ENCODE results near the gene MTF1. TPM values are rescaled to one million over a fixed set of nuclear protein-coding genes. Genes with fewer than 3 reads are reported as not detected.

The MTF1 gene
- total RNA-seq, 2 donors from 2014 or later = 4.5 to 8.8 TPM

DNA sequence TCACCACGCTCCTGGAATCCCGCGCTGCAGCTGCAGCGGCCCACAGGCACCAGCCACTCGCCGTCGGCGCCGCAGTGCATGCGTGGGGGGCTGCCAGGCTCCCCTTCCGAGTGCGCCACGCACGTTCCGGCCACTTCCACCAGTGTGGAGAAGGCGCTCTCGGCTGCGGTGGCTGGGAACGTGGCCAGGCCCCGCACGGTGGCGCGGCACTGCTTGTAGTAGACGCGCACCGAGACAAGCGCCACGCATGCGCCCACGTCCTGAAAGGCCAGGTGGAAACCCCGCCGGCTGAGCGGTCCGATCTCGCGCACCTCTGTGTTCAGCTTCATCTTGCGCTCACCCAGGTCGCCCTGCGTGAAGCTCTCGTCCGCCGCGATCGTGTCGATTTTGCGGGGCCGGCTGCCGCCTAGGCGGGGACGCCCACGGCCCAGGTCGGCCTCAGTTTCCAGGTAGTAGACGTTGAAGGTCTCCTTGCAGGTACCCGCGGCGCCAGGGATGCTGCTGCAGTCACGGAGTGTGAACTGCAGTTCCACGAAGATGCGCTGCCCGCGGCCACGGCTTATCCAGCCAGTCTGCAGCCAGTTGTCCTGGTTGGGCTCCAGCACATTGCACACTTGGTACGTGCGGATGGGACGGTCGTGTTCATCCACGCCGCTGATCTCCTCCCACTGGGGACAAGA is 97.8 kb downstream of the MTF1 start:
- H3K27me3 ChIP-seq (replicated peaks; ENCODE audit: insufficient read depth) = peaks cover 33% of the 10 kb centered on the region
- no peak overlapping the region for H3K4me3 ChIP-seq
- H3K27ac ChIP-seq = no peak overlapping the region
- no peak for TF ChIP-seq POLR2AphosphoS5 (IDR thresholded peaks at IDR 0.05)
- TF ChIP-seq, protein P1, sequence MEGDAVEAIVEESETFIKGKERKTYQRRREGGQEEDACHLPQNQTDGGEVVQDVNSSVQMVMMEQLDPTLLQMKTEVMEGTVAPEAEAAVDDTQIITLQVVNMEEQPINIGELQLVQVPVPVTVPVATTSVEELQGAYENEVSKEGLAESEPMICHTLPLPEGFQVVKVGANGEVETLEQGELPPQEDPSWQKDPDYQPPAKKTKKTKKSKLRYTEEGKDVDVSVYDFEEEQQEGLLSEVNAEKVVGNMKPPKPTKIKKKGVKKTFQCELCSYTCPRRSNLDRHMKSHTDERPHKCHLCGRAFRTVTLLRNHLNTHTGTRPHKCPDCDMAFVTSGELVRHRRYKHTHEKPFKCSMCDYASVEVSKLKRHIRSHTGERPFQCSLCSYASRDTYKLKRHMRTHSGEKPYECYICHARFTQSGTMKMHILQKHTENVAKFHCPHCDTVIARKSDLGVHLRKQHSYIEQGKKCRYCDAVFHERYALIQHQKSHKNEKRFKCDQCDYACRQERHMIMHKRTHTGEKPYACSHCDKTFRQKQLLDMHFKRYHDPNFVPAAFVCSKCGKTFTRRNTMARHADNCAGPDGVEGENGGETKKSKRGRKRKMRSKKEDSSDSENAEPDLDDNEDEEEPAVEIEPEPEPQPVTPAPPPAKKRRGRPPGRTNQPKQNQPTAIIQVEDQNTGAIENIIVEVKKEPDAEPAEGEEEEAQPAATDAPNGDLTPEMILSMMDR (IDR thresholded peaks at IDR 0.05) = no peak
- no peak for TF ChIP-seq POLR2A (IDR thresholded peaks at IDR 0.05)
- no peaks in the 10 kb centered on the region for H3K36me3 ChIP-seq
- no peak for DNase-seq (ENCODE audit: low spot score)
- H3K4me1 ChIP-seq (replicated peaks) = no peaks in the 10 kb centered on the region
- H3K9me3 ChIP-seq = no peaks in the 10 kb centered on the region
- 49% methylated on average over 54 of the region's 68 CpGs for WGBS
- intact Hi-C loops (cut with DNase I) = no loop called here

Small RNA genes lying within 50 kb of the gene (small RNA-seq; reads per million reads assigned to genes)
- gene RF00092 (0 reads per million in 2 donors), gene RNU6-584P (0 reads per million in 2 donors)

Other genes with a start within 250 kb of the MTF1 start
- 1 to 10 TPM; 1.6 TPM for gene RSPO1, start 224.7 kb downstream of the MTF1 start, total RNA-seq
- 1 to 10 TPM; 2.1 to 8.6 TPM for gene CDCA8, start 167.1 kb downstream of the MTF1 start, total RNA-seq
- 10 to 100 TPM in 1 of 2 donors, under 1 TPM in 1; 0.73 to 11.8 TPM for gene EPHA10, start 94.5 kb downstream of the MTF1 start, total RNA-seq
- 10 to 100 TPM in 1 of 2 donors, 1 to 10 TPM in 1; 8.8 to 11.2 TPM for gene MANEAL, start 65.7 kb downstream of the MTF1 start, total RNA-seq
- 100 to 1,000 TPM; 141 to 170 TPM for gene C1orf122, start 51.8 kb downstream of the MTF1 start, total RNA-seq
- 10 to 100 TPM; 23.7 to 33.5 TPM for gene YRDC, start 51.4 kb downstream of the MTF1 start, total RNA-seq
- gene INPP5B, start 87.5 kb upstream of the MTF1 start, total RNA-seq = 10 to 100 TPM; 12.8 to 20.8 TPM
- gene SF3A3, start 130.4 kb upstream of the MTF1 start, total RNA-seq = 10 to 100 TPM; 55.8 to 68.0 TPM
- 10 to 100 TPM; 14.2 to 40.6 TPM for gene FHL3, start 145.9 kb upstream of the MTF1 start, total RNA-seq
- gene UTP11, start 153.1 kb upstream of the MTF1 start, total RNA-seq = 10 to 100 TPM; 26.9 to 36.5 TPM
- 1 to 10 TPM in 1 of 2 donors, under 1 TPM in 1; 0.09 to 3.4 TPM for gene POU3F1, start 187.2 kb upstream of the MTF1 start, total RNA-seq

Data from prostate gland (tissue), 2 donors.